GM12878 (cell line): ENCODE results near the gene GHDC. TPM values are rescaled to one million over a fixed set of nuclear protein-coding genes. Genes with fewer than 3 reads are reported as not detected.
A peak's percentile ranks its signal among the peaks of the same experiment; 100 is the strongest.

ENCODE experiments used
- ATAC-seq: fragments of 200-7000 bp; cut with Tn5 transposase; 3 replicates; pipeline ENCODE4 v1.9.1; 2020; ENCODE audit warnings: mild to moderate bottlenecking, moderate library complexity
- BruUV-seq: library from RNA; stranded (reverse); fragments of 400-500 nt; replicated peaks from 2 replicates; lab custom pipeline; 2021; lab: Mats Ljungman, UMichigan
- CTCF ChIA-PET: fragments of 300-600 bp; sonication (Branson Sonifier 250); formaldehyde crosslinking; extraction: SDS; loops from one replicate; lab custom pipeline; 2021; ENCODE audit warnings: inconsistent platforms; lab: Yijun Ruan, JAX
- POLR2A ChIA-PET: fragments of 350-600 bp; formaldehyde crosslinking; extraction: SDS; loops from one replicate; lab custom pipeline; 2021; ENCODE audit warnings: inconsistent platforms; lab: Charles Lee
- RAD21 ChIA-PET: fragments of 300-600 bp; sonication (Branson Sonifier 250); formaldehyde crosslinking; loops from one replicate; lab custom pipeline; 2023; ENCODE audit warnings: antibody characterized with exemption; ENCODE audit not compliant: unreplicated experiment; lab: Charles Lee
- SMC1A ChIA-PET: fragments of 300-600 bp; sonication (Branson Sonifier 250); formaldehyde crosslinking; loops from one replicate; lab custom pipeline; 2023; ENCODE audit not compliant: unreplicated experiment, uncharacterized antibody; lab: Charles Lee
- DNase-seq: peaks from one replicate; pipeline ENCODE4 v3.0.0-alpha.2; 2011; ENCODE audit warnings: low read depth, low spot score
- FAIRE-seq: peaks from 3 replicates; lab custom pipeline; 2011; peaks lifted over from hg19 to GRCh38; lab: Jason Lieb, UNC
- H2AFZ ChIP-seq: 2 replicates; pipeline ENCODE4 v1.6.0; 2011; ENCODE audit warnings: low read depth, low read length, control low read depth; ENCODE audit not compliant: control insufficient read depth
- H3K27ac ChIP-seq: 2 replicates; pipeline ENCODE4 v1.5.1; 2011; ENCODE audit warnings: control low read depth; ENCODE audit not compliant: control insufficient read depth, insufficient read depth
- H3K27me3 ChIP-seq, 2 experiments: replicated peaks in 1 of 2; 2 replicates each; pipeline versions ENCODE4 v1.6.0 to v1.6.1; 2011; ENCODE audit warnings: low read length in 1 of 2; ENCODE audit not compliant: control insufficient read depth in 2 of 2, insufficient read depth in 2 of 2
- H3K36me3 ChIP-seq, 2 experiments: 2 replicates each; pipeline ENCODE4 v1.5.1; 2011; ENCODE audit warnings: low read length in 1 of 2; ENCODE audit not compliant: control insufficient read depth in 2 of 2, insufficient read depth in 2 of 2
- H3K4me1 ChIP-seq: 2 replicates; pipeline ENCODE4 v1.6.1; 2011; ENCODE audit warnings: mild to moderate bottlenecking, low read length, moderate library complexity, mixed read lengths; ENCODE audit not compliant: control insufficient read depth, insufficient read depth
- H3K4me2 ChIP-seq: 2 replicates; pipeline ENCODE4 v1.6.0; 2011; ENCODE audit warnings: control low read depth; ENCODE audit not compliant: control insufficient read depth, insufficient read depth
- H3K4me3 ChIP-seq: fragments of 200-600 bp; sonication (generic); 2 replicates; pipeline ENCODE4 v1.5.1; 2016
- H3K79me2 ChIP-seq: 2 replicates; pipeline ENCODE4 v1.6.0; 2011; ENCODE audit warnings: low read length; ENCODE audit not compliant: control insufficient read depth, insufficient read depth
- H3K9ac ChIP-seq: 2 replicates; pipeline ENCODE4 v1.8.0; 2011; ENCODE audit warnings: low read length, control low read depth, mixed read lengths; ENCODE audit not compliant: control insufficient read depth, insufficient read depth
- H3K9me3 ChIP-seq: replicated peaks from 3 replicates; pipeline ENCODE4 v1.5.1; 2011; ENCODE audit warnings: mild to moderate bottlenecking, low read length; ENCODE audit not compliant: control insufficient read depth, insufficient read depth
- H4K20me1 ChIP-seq: 2 replicates; pipeline ENCODE4 v1.6.0; 2011; ENCODE audit not compliant: control insufficient read depth, insufficient read depth
- BHLHE40 ChIP-seq, 2 experiments: fragments of 450-650 bp in 1 of 2; IDR thresholded peaks; 2 replicates each; pipeline ENCODE4 v1.6.1; 2011 to 2017; ENCODE audit warnings: low read depth in 2 of 2, borderline replicate concordance in 1 of 2, improper control_type of control experiment in 1 of 2, low read length in 1 of 2, mild to moderate bottlenecking in 1 of 2
- NBN ChIP-seq: fragments of 450-650 bp; IDR thresholded peaks from 2 replicates; pipeline ENCODE4 v1.6.1; 2016
- POLR2A ChIP-seq: IDR thresholded peaks from 2 replicates; pipeline ENCODE4 v1.6.1; 2011; ENCODE audit warnings: low read depth, mild to moderate bottlenecking, low read length
- SKIL ChIP-seq: fragments of 450-650 bp; IDR thresholded peaks from 2 replicates; pipeline ENCODE4 v1.6.1; 2017; ENCODE audit warnings: mild to moderate bottlenecking, low read depth, inconsistent platforms; ENCODE audit not compliant: poor library complexity, severe bottlenecking
- SPI1 ChIP-seq: IDR thresholded peaks from 2 replicates; pipeline ENCODE4 v1.6.1; 2011; ENCODE audit warnings: low read depth, mild to moderate bottlenecking, low read length, moderate library complexity, borderline replicate concordance; ENCODE audit not compliant: insufficient read depth
- STAT3 ChIP-seq: IDR thresholded peaks from 2 replicates; pipeline ENCODE4 v1.6.1; 2011; ENCODE audit warnings: low read depth, low read length, improper control_type of control experiment
- WGBS: methylation state at CpG from one replicate; pipeline ENCODE4 v1.1.6; 2016; ENCODE audit warnings: low lambda C conversion rate; ENCODE audit not compliant: insufficient replicate concordance, insufficient coverage; ENCODE audit errors: missing lambda C conversion rate; 5-methylcytosine and 5-hydroxymethylcytosine counted together
- in situ Hi-C: fragments of 300-500 bp; cut with MboI; formaldehyde crosslinking; loops from 9 replicates; pipeline ENCODE4 v1.14.3; 2018; ENCODE audit warnings: mixed read lengths
- intact Hi-C: fragments of 100-400 bp; cut with micrococcal nuclease; formaldehyde crosslinking; loops from one replicate; pipeline ENCODE4 v1.14.2; 2022; ENCODE audit not compliant: unreplicated experiment
- polyA plus RNA-seq, 11 experiments: library from polyadenylated mRNA; depleted of rRNA in 4 of 11; unstranded in 6 of 11; stranded (reverse) in 5 of 11; fragments of >200 nt; fragmentation: Nextera tagmentation in 4 of 11; fragmentation: Illumina TruSeq in 1 of 11; extraction: Ambion mirVana in 4 of 11; extraction: Trizol in 1 of 11; gene quantifications; 1 replicate in 1 of 11; 2 replicates in 10 of 11; pipeline versions ENCODE4 v1.2.1 to v1.2.3, GENCODE V29; 2011 to 2016; ENCODE audit warnings: inconsistent platforms in 2 of 11, missing spikeins in 2 of 11, low read depth in 1 of 11
- total RNA-seq, 4 experiments: library from RNA; depleted of rRNA in 3 of 4; stranded (reverse); fragments of >200 nt in 3 of 4; fragmentation: Illumina TruSeq in 1 of 4; extraction: Trizol in 1 of 4; gene quantifications; 2 replicates each; pipeline versions ENCODE4 v1.2.1 to v1.2.3, GENCODE V29; 2013 to 2021
- TF ChIP-seq, protein P1 (sequence below): fragments of 450-650 bp; IDR thresholded peaks from 2 replicates; pipeline ENCODE4 v1.6.1; 2014; ENCODE audit warnings: mild to moderate bottlenecking

The GHDC gene
- total and polyA plus RNA-seq, 10 of the 15 experiments (the other 5 are each of a cell fraction or from before 2014, with no cell fraction given): 0.72 to 20.6 (median 12.9) TPM

DNA sequence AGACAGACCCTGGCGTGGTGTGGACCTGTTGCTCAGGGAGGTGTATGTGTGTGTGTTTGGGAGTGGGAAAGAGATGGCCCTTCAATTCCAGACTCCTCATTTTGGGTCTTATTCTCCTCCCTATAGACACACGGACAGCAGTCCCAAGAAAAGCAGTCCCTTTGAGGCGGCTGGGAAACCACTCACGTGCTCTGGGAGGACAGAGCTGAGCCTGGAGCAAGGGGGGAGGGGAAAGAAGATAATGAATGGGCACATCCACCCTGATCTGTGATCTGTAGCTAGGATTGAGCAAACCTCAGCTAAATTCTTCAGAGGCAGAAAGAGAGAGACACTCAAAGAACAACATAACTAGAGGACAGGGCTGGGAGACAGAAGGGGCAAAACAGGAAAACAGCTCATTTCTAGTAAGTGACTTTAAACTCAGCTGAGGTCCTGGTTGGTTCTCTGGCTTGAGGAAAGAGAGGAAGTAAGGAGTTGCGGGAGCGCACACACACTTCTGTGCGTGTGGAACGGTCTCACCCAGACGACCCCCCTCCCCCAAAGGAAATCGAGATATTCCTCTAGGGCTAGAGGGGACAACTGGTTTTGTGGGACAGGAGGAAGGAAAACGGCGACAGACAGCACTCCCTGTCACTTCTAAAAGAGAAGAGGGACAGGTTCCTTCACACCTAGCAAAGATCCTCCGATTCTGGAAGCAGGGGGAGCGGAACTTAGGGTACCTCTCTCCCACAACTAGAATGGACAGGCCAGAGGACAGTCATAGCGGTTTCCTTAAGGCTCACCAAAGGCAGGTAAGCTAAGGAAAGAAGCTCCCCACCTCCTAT is 40.2 kb downstream of the GHDC start:
- Histone ChIP-seq H4K20me1 (no peaks in the 10 kb centered on the region), H3K27ac (peak overlapping the region; percentile 84), H3K4me2 (peak overlapping the region; percentile 60), H3K79me2 (peaks cover 44% of the 10 kb centered on the region), H3K9ac (peak overlapping the region; percentile 98), H3K4me3 (peak overlapping the region; percentile 91), H3K4me1 (peaks cover 5% of the 10 kb centered on the region), H3K27me3 (no peaks in the 10 kb centered on the region), H2AFZ (peak overlapping the region; percentile 54), H3K36me3 (peaks cover 2 to 4% of the 10 kb centered on the region in 2 experiments; a peak in 1 of 4 replicates), H3K9me3 (no peaks in the 10 kb centered on the region)
- WGBS: 10% methylated on average over 15 of the region's 15 CpGs
- ChIA-PET POLR2A (interaction anchor here (0.9 to 2.5 kb wide), 10 partner anchors 9 to 88 kb away, joined by 3 to 8 read pairs (median 5); no protein-coding TSS in a partner anchor), RAD21 (interaction anchor here (1.3 to 1.5 kb wide), 2 partner anchors 18 to 27 kb away, joined by 4 to 5 read pairs; no protein-coding TSS in a partner anchor), SMC1A (interaction anchor here (1.0 to 2.0 kb wide), 5 partner anchors 16 to 27 kb away, joined by 4 to 12 read pairs (median 5); partner anchors contain the start of gene KCNH4), CTCF (interaction anchor here (1.4 to 2.2 kb wide), 4 partner anchors 8 to 34 kb away, joined by 6 to 12 read pairs (median 10); partner anchors contain the start of gene KAT2A)
- TF ChIP-seq NBN (no peak), BHLHE40 (IDR thresholded peaks at IDR 0.05; ENCODE audit: borderline replicate concordance in 1 of 2, low read depth in 2 of 2, low read length in 1 of 2) (peak in 1 of 2 experiments; percentile 34; a peak in 1 of 4 replicates), STAT3 (no peak), SKIL (no peak), POLR2A (0 out of 2 replicates have a peak, but pooled peaks have one; percentile 13), SPI1 (peak; percentile 20; the same call in 1 of the 2 replicates)
- TF ChIP-seq, protein P1, sequence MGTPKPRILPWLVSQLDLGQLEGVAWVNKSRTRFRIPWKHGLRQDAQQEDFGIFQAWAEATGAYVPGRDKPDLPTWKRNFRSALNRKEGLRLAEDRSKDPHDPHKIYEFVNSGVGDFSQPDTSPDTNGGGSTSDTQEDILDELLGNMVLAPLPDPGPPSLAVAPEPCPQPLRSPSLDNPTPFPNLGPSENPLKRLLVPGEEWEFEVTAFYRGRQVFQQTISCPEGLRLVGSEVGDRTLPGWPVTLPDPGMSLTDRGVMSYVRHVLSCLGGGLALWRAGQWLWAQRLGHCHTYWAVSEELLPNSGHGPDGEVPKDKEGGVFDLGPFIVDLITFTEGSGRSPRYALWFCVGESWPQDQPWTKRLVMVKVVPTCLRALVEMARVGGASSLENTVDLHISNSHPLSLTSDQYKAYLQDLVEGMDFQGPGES: no peak
- intact Hi-C loops: no loop called here
- DNase-seq: no peak
- TSS peak; percentile 65 for BruUV-seq
- FAIRE-seq: peak; percentile 38
- in situ Hi-C loops: no loop called here
- peak; percentile 9 for ATAC-seq
